K562 (cell line): ENCODE results near the gene RNF4. TPM values are rescaled to one million over a fixed set of nuclear protein-coding genes. Genes with fewer than 3 reads are reported as not detected.
A peak's percentile ranks its signal among the peaks of the same experiment; 100 is the strongest.

ENCODE experiments used
- ATF7 ChIP-seq: fragments of 450-650 bp; IDR thresholded peaks from 2 replicates; pipeline ENCODE4 v1.7.1; 2014; ENCODE audit warnings: mild to moderate bottlenecking, moderate library complexity
- BCLAF1 ChIP-seq, 2 experiments: fragments of 450-650 bp in 1 of 2; IDR thresholded peaks; 2 replicates each; pipeline ENCODE4 v1.6.1; 2011 to 2017; ENCODE audit warnings: low read depth in 2 of 2, antibody characterized with exemption in 1 of 2, borderline replicate concordance in 1 of 2, low read length in 1 of 2, mild to moderate bottlenecking in 1 of 2, mixed read lengths in 1 of 2; ENCODE audit not compliant: control insufficient read depth in 1 of 2
- BMI1 ChIP-seq: fragments of 150-350 bp; IDR thresholded peaks from 2 replicates; pipeline ENCODE4 v1.6.1; 2014; ENCODE audit warnings: low read length
- DNMT1 ChIP-seq: fragments of 450-650 bp; IDR thresholded peaks from 2 replicates; pipeline ENCODE4 v1.6.1; 2016; ENCODE audit warnings: antibody characterized with exemption, mild to moderate bottlenecking
- FIP1L1 ChIP-seq: fragments of 200-400 bp; formaldehyde crosslinking; IDR thresholded peaks from 2 replicates; pipeline ENCODE4 v1.6.1; 2018; ENCODE audit warnings: mild to moderate bottlenecking, low read depth, low read length; ENCODE audit not compliant: poor library complexity, severe bottlenecking
- GATA2 ChIP-seq: sonication (generic); formaldehyde crosslinking; IDR thresholded peaks from 2 replicates; pipeline ENCODE4 v1.4.0; 2020; ENCODE audit warnings: mild to moderate bottlenecking, missing genetic modification reagents
- HCFC1 ChIP-seq: IDR thresholded peaks from 2 replicates; pipeline ENCODE4 v1.6.1; 2012; ENCODE audit warnings: low read depth, low read length, improper control_type of control experiment
- KLF16 ChIP-seq: IDR thresholded peaks from 2 replicates; pipeline ENCODE4 v1.6.1; 2016; ENCODE audit warnings: antibody characterized with exemption
- MAX ChIP-seq: sonication (generic); formaldehyde crosslinking; IDR thresholded peaks from 2 replicates; pipeline ENCODE4 v1.9.0; 2022; ENCODE audit warnings: mild to moderate bottlenecking, missing genetic modification reagents
- MCM2 ChIP-seq: fragments of 450-650 bp; IDR thresholded peaks from 2 replicates; pipeline ENCODE4 v1.6.1; 2017; ENCODE audit warnings: low read depth, mild to moderate bottlenecking
- MEF2A ChIP-seq: IDR thresholded peaks from 2 replicates; pipeline ENCODE4 v1.6.1; 2011; ENCODE audit warnings: low read depth, mild to moderate bottlenecking, low read length, moderate library complexity; ENCODE audit not compliant: control insufficient read depth
- POLR2AphosphoS5 ChIP-seq: IDR thresholded peaks from 2 replicates; pipeline ENCODE4 v1.6.1; 2011; ENCODE audit warnings: mild to moderate bottlenecking, low read depth, low read length, moderate library complexity; ENCODE audit not compliant: control insufficient read depth, insufficient read depth
- PTRF ChIP-seq: fragments of 450-650 bp; IDR thresholded peaks from 2 replicates; pipeline ENCODE4 v1.6.1; 2016; ENCODE audit warnings: mild to moderate bottlenecking, missing genetic modification characterization, missing compliant biosample characterization
- REST ChIP-seq, 2 experiments: fragments of 450-650 bp; formaldehyde crosslinking in 1 of 2; IDR thresholded peaks; 2 replicates each; pipeline versions ENCODE4 v1.4.0 to v1.6.1; 2014 to 2020; ENCODE audit warnings: mild to moderate bottlenecking in 2 of 2, borderline replicate concordance in 1 of 2, low read depth in 1 of 2
- SREBF1 ChIP-seq: fragments of 150-350 bp; IDR thresholded peaks from 2 replicates; pipeline ENCODE4 v1.6.1; 2014; ENCODE audit warnings: antibody characterized with exemption, low read depth, low read length, borderline replicate concordance
- TAF7 ChIP-seq: fragments of 450-650 bp; IDR thresholded peaks from 2 replicates; pipeline ENCODE4 v1.6.1; 2016; ENCODE audit warnings: missing genetic modification characterization, missing compliant biosample characterization
- ZNF316 ChIP-seq: fragments of 450-650 bp; IDR thresholded peaks from 2 replicates; pipeline ENCODE4 v1.6.1; 2016
- polyA plus RNA-seq, 8 experiments: library from polyadenylated mRNA; depleted of rRNA in 4 of 8; stranded (reverse) in 5 of 8; unstranded in 3 of 8; fragments of >200 nt; fragmentation: Nextera tagmentation in 2 of 8; fragmentation: Illumina TruSeq in 1 of 8; extraction: Ambion mirVana in 2 of 8; extraction: Trizol in 1 of 8; gene quantifications; 2 replicates each; pipeline versions ENCODE4 v1.2.1 to v1.2.3, GENCODE V29; 2011 to 2014; ENCODE audit warnings: inconsistent platforms in 1 of 8, missing spikeins in 1 of 8
- total RNA-seq, 7 experiments: library from RNA; depleted of rRNA in 6 of 7; stranded (reverse); fragments of >200 nt in 6 of 7; fragmentation: Illumina TruSeq in 2 of 7; extraction: Trizol in 2 of 7; gene quantifications; 2 replicates each; pipeline versions ENCODE4 v1.2.1 to v1.2.3, GENCODE V29; 2011 to 2021; ENCODE audit warnings: low replicate concordance in 1 of 7

Gene RNF4
- total and polyA plus RNA-seq, 9 of the 15 experiments (the other 6 are each of a cell fraction or from before 2014, with no cell fraction given): 19.2 to 59.3 (median 44.8) TPM

- no peak for TF ChIP-seq BCLAF1 (IDR thresholded peaks at IDR 0.05; ENCODE audit: borderline replicate concordance in 1 of 2, control insufficient read depth in 1 of 2, low read depth in 2 of 2, low read length in 1 of 2)
- TF ChIP-seq MCM2: no peak
- TF ChIP-seq ATF7: peak; percentile 57
- TF ChIP-seq ZNF316: no peak
- peak; percentile 79; the same call in 1 of the 2 replicates for TF ChIP-seq TAF7 (tag)
- TF ChIP-seq BMI1: no peak
- TF ChIP-seq GATA2 (CRISPR knock-in tag): no peak
- no peak for TF ChIP-seq REST (IDR thresholded peaks at IDR 0.05; ENCODE audit: borderline replicate concordance)
- 0 out of 2 replicates have a peak, but pooled peaks have one; percentile 31 for TF ChIP-seq REST (CRISPR knock-in tag; IDR thresholded peaks at IDR 0.05; ENCODE audit: low read depth)
- TF ChIP-seq KLF16: no peak
- TF ChIP-seq SREBF1: no peak
- no peak for TF ChIP-seq PTRF (tag)
- TF ChIP-seq FIP1L1: peak; percentile 22
- peak; percentile 80 for TF ChIP-seq POLR2AphosphoS5
- TF ChIP-seq MEF2A: no peak
- TF ChIP-seq MAX (CRISPR knock-in tag): peak; percentile 90
- no peak for TF ChIP-seq DNMT1
- peak; percentile 45; the same call in 1 of the 2 replicates for TF ChIP-seq HCFC1
Measured at GRCh38 chr4:2468456-2469191, at the start of gene RNF4 (continued).
